A549 (cell line): ENCODE measurements around the gene MED12L. TPM values are rescaled to one million over a fixed set of nuclear protein-coding genes. Genes with fewer than 3 reads are reported as not detected.

Source experiments
- ATAC-seq, 2 experiments: fragments of 200-7000 bp in 1 of 2; fragments of >200 bp in 1 of 2; cut with Nextera tagmentation in 1 of 2; cut with Tn5 transposase in 1 of 2; 3 replicates each; pipeline versions ENCODE4 v1.8.0 to v1.9.1; 2018 to 2020; ENCODE audit warnings: mild to moderate bottlenecking in 1 of 2, moderate library complexity in 1 of 2
- CTCF ChIA-PET: fragments of 300-600 bp; sonication (Branson Sonifier 250); formaldehyde crosslinking; extraction: SDS; loops from one replicate; lab custom pipeline; 2021; ENCODE audit warnings: antibody characterized with exemption, inconsistent platforms; lab: Yijun Ruan, JAX
- POLR2A ChIA-PET: fragments of 350-600 bp; formaldehyde crosslinking; extraction: SDS; loops from one replicate; lab custom pipeline; 2021; ENCODE audit warnings: antibody characterized with exemption, inconsistent platforms; lab: Yijun Ruan, JAX
- DNase-seq, 2 experiments: peaks; one replicate each; pipeline versions ENCODE4 v3.0.0 to v3.0.0-alpha.2; 2011 to 2016; ENCODE audit warnings: low read depth in 1 of 2, low spot score in 1 of 2
- FAIRE-seq: peaks from 2 replicates; lab custom pipeline; 2011; peaks lifted over from hg19 to GRCh38; lab: Jason Lieb, UNC
- H3K27ac ChIP-seq, 2 experiments: fragments of >200 bp; sonication (Bioruptor Twin); formaldehyde crosslinking; 3 replicates each; pipeline ENCODE4 v1.5.1; 2016 to 2017
- H3K4me1 ChIP-seq: fragments of >200 bp; sonication (Bioruptor Twin); formaldehyde crosslinking; 3 replicates; pipeline ENCODE4 v1.6.1; 2016
- H3K4me2 ChIP-seq: fragments of >200 bp; sonication (Bioruptor Twin); formaldehyde crosslinking; 3 replicates; pipeline ENCODE4 v1.6.1; 2016
- H3K4me3 ChIP-seq: fragments of >200 bp; sonication (Bioruptor Twin); formaldehyde crosslinking; 3 replicates; pipeline ENCODE4 v1.5.1; 2016
- H3K9me3 ChIP-seq: fragments of >200 bp; sonication (Bioruptor Twin); formaldehyde crosslinking; 3 replicates; pipeline ENCODE4 v1.6.1; 2016
- CEBPB ChIP-seq, 2 experiments: fragments of >200 bp in 1 of 2; sonication (Bioruptor Twin) in 1 of 2; formaldehyde crosslinking in 1 of 2; IDR thresholded peaks; 2 replicates each; pipeline ENCODE4 v1.6.1; 2012 to 2016
- CHD4 ChIP-seq: fragments of 200-600 bp; sonication (generic); IDR thresholded peaks from 2 replicates; pipeline ENCODE4 v1.6.1; 2016; ENCODE audit warnings: antibody characterized with exemption, mild to moderate bottlenecking, borderline replicate concordance
- E2F6 ChIP-seq: IDR thresholded peaks from 2 replicates; pipeline ENCODE4 v1.6.1; 2012; ENCODE audit warnings: low read depth, borderline replicate concordance
- EHMT2 ChIP-seq: fragments of 200-600 bp; sonication (generic); IDR thresholded peaks from 2 replicates; pipeline ENCODE4 v1.6.1; 2016; ENCODE audit warnings: antibody characterized with exemption, low read depth, mild to moderate bottlenecking, moderate library complexity
- EP300 ChIP-seq, 2 experiments: fragments of >200 bp; sonication (Bioruptor Twin); formaldehyde crosslinking; IDR thresholded peaks; 2 replicates in 1 of 2; 3 replicates in 1 of 2; pipeline ENCODE4 v1.6.1; 2016 to 2017
- ESRRA ChIP-seq: fragments of 150-350 bp; IDR thresholded peaks from 2 replicates; pipeline ENCODE4 v1.6.1; 2014; ENCODE audit warnings: mild to moderate bottlenecking, low read length, borderline replicate concordance
- FOSB ChIP-seq: fragments of 250-450 bp; sonication (Bioruptor Pico); IDR thresholded peaks from 2 replicates; pipeline ENCODE4 v1.5.0; 2020; ENCODE audit warnings: mild to moderate bottlenecking, moderate library complexity
- FOSL2 ChIP-seq, 2 experiments: fragments of 450-650 bp in 1 of 2; fragments of >200 bp in 1 of 2; sonication (Bioruptor Twin) in 1 of 2; formaldehyde crosslinking; IDR thresholded peaks; 2 replicates each; pipeline versions ENCODE4 v1.5.0 to v1.6.1; 2016 to 2020; ENCODE audit warnings: mild to moderate bottlenecking in 1 of 2, moderate library complexity in 1 of 2
- GATA3 ChIP-seq: IDR thresholded peaks from 2 replicates; pipeline ENCODE4 v1.6.1; 2012; ENCODE audit warnings: borderline replicate concordance
- HES2 ChIP-seq: fragments of >200 bp; sonication (Bioruptor Twin); formaldehyde crosslinking; IDR thresholded peaks from 2 replicates; pipeline ENCODE4 v1.6.1; 2016
- HMGXB4 ChIP-seq: fragments of 250-450 bp; sonication (Bioruptor Pico); IDR thresholded peaks from 2 replicates; pipeline ENCODE4 v1.5.0; 2021; ENCODE audit warnings: mild to moderate bottlenecking, moderate library complexity, borderline replicate concordance
- HOXB5 ChIP-seq: fragments of 250-450 bp; sonication (Bioruptor Pico); IDR thresholded peaks from 2 replicates; pipeline ENCODE4 v1.5.0; 2020; ENCODE audit warnings: mild to moderate bottlenecking, moderate library complexity
- JUNB ChIP-seq: fragments of >200 bp; sonication (Bioruptor Twin); formaldehyde crosslinking; IDR thresholded peaks from 2 replicates; pipeline ENCODE4 v1.6.1; 2016
- KDM1A ChIP-seq: fragments of 200-600 bp; sonication (generic); IDR thresholded peaks from 2 replicates; pipeline ENCODE4 v1.6.1; 2016; ENCODE audit warnings: low read depth, mild to moderate bottlenecking
- MAFK ChIP-seq: fragments of 450-650 bp; IDR thresholded peaks from 2 replicates; pipeline ENCODE4 v1.6.1; 2014; ENCODE audit not compliant: partially characterized antibody
- MAZ ChIP-seq: fragments of 150-350 bp; IDR thresholded peaks from 2 replicates; pipeline ENCODE4 v1.6.1; 2014; ENCODE audit warnings: antibody characterized with exemption, low read depth, low read length, borderline replicate concordance
- MYC ChIP-seq: IDR thresholded peaks from 2 replicates; pipeline ENCODE4 v1.6.1; 2012; ENCODE audit warnings: mild to moderate bottlenecking, inconsistent platforms, low read length, improper control_type of control experiment, borderline replicate concordance
- PBX3 ChIP-seq: IDR thresholded peaks from 2 replicates; pipeline ENCODE4 v1.6.1; 2012
- POLR2AphosphoS2 ChIP-seq: conservative IDR thresholded peaks from 2 replicates; pipeline ENCODE4 v1.6.1; 2012; ENCODE audit warnings: low read length, improper control_type of control experiment, inconsistent platforms
- RCOR1 ChIP-seq: fragments of 150-350 bp; IDR thresholded peaks from 2 replicates; pipeline ENCODE4 v1.6.1; 2014; ENCODE audit warnings: antibody characterized with exemption, low read length, low read depth
- RNF2 ChIP-seq: fragments of 200-600 bp; sonication (generic); IDR thresholded peaks from 2 replicates; pipeline ENCODE4 v1.6.1; 2016; ENCODE audit warnings: low read depth, mild to moderate bottlenecking, antibody characterized with exemption, moderate library complexity, borderline replicate concordance
- SREBF2 ChIP-seq: fragments of 450-650 bp; IDR thresholded peaks from 2 replicates; pipeline ENCODE4 v1.6.1; 2014; ENCODE audit warnings: mild to moderate bottlenecking, moderate library complexity
- TFCP2L1 ChIP-seq: fragments of 250-450 bp; sonication (Bioruptor Pico); IDR thresholded peaks from 2 replicates; pipeline ENCODE4 v1.5.0; 2021; ENCODE audit warnings: mild to moderate bottlenecking
- ZNF302 ChIP-seq: fragments of 250-450 bp; sonication (Bioruptor Pico); IDR thresholded peaks from 2 replicates; pipeline ENCODE4 v1.9.0; 2021; ENCODE audit warnings: inconsistent platforms, mild to moderate bottlenecking, moderate library complexity
- WGBS: methylation state at CpG from one replicate; pipeline ENCODE4 v1.1.6; 2017; ENCODE audit errors: missing lambda C conversion rate; 5-methylcytosine and 5-hydroxymethylcytosine counted together
- polyA plus RNA-seq, 4 experiments: library from polyadenylated mRNA; depleted of rRNA in 3 of 4; stranded (reverse); fragments of >200 nt; fragmentation: RNase III in 1 of 4; extraction: RNeasy Plus Mini Kit Qiagen cat#74134 plus additional on column Dnase treatment in 1 of 4; gene quantifications; 2 replicates in 3 of 4; 3 replicates in 1 of 4; pipeline ENCODE4 v1.2.3, GENCODE V29; 2011 to 2017

MED12L gene
- polyA plus RNA-seq, 2 of the 4 experiments (the other 2 are of a cell fraction), result 0.32 to 0.63 TPM

GRCh38 chr3:151293127-151293526 is 207.7 kb downstream of the MED12L start:
- H3K9me3 ChIP-seq, result no peaks in the 10 kb centered on the region
- TF ChIP-seq JUNB (no peak), HMGXB4 (no peak), POLR2AphosphoS2 (no peak), SREBF2 (no peak), TFCP2L1 (CRISPR knock-in tag) (no peak), PBX3 (no peak), ZNF302 (no peak), CHD4 (no peak), HES2 (no peak), HOXB5 (no peak), KDM1A (no peak), RNF2 (no peak), GATA3 (no peak), FOSL2 (IDR thresholded peaks at IDR 0.05) (no peak), FOSL2 (CRISPR knock-in tag; IDR thresholded peaks at IDR 0.05) (no peak), CEBPB (IDR thresholded peaks at IDR 0.05) (no peak), ESRRA (no peak), E2F6 (no peak), MAFK (no peak), FOSB (CRISPR knock-in tag) (no peak), EHMT2 (no peak)
- FAIRE-seq, result no peak
- ChIA-PET POLR2A (no interaction called here), CTCF (interaction anchor here (0.6 to 3.5 kb wide), 12 partner anchors 11 to 634 kb away, joined by 3 to 18 read pairs (median 3); no protein-coding TSS in a partner anchor)
- H3K27ac ChIP-seq, result no peak overlapping the region
- 76% methylated on average over 6 of the region's 6 CpGs for WGBS
- no peaks in the 10 kb centered on the region for H3K4me1 ChIP-seq
- ATAC-seq, result no peak
- no peak overlapping the region for H3K4me3 ChIP-seq
- no peak for DNase-seq
- H3K4me2 ChIP-seq, result no peak overlapping the region

GRCh38 chr3:151296226-151296625 is 210.8 kb downstream of the MED12L start:
- no peak for DNase-seq
- Histone ChIP-seq H3K27ac (no peak overlapping the region), H3K4me3 (no peak overlapping the region), H3K4me2 (no peak overlapping the region), H3K4me1 (no peaks in the 10 kb centered on the region), H3K9me3 (no peaks in the 10 kb centered on the region)
- ChIA-PET POLR2A (no interaction called here), CTCF (interaction anchor here (1.0 to 1.1 kb wide), 2 partner anchors 9 to 31 kb away, joined by 3 read pairs; no protein-coding TSS in a partner anchor)
- TF ChIP-seq MYC, result no peak
- TF ChIP-seq MAZ, result no peak
- TF ChIP-seq CHD4, result no peak
- TF ChIP-seq FOSB (CRISPR knock-in tag), result no peak
- TF ChIP-seq JUNB, result no peak
- no peak for TF ChIP-seq RCOR1
- TF ChIP-seq EP300 (IDR thresholded peaks at IDR 0.05), result no peak
- TF ChIP-seq GATA3, result no peak
- TF ChIP-seq EHMT2, result no peak
- TF ChIP-seq HES2, result no peak
- 94% methylated on average over 3 of the region's 3 CpGs for WGBS
- FAIRE-seq, result no peak
- ATAC-seq, result no peak
